Right forelimb (tissue), 1 donor: ENCODE data around the gene CREBBP.

Experiments used
- DNase-seq: peaks from one replicate; pipeline ENCODE4 v3.0.0-alpha.2; 2018

CREBBP gene

GRCh38 chr16:3854750-3855541, 25.6 kb downstream of the CREBBP start:
- no peak for DNase-seq

GRCh38 chr16:3850544-3850899, 30.0 kb downstream of the CREBBP start:
- DNase-seq, result no peak

- DNase-seq, result no peak
Measured at GRCh38 chr16:3849751-3850543, 30.6 kb downstream of the CREBBP start.

GRCh38 chr16:3846595-3847091, 33.9 kb downstream of the CREBBP start:
- no peak for DNase-seq

- no peak for DNase-seq
Measured at GRCh38 chr16:3846087-3846486, 34.4 kb downstream of the CREBBP start.

GRCh38 chr16:3842994-3843393, 37.5 kb downstream of the CREBBP start:
- DNase-seq, result no peak

GRCh38 chr16:3841729-3842508, 38.6 kb downstream of the CREBBP start:
- DNase-seq, result no peak

- DNase-seq, result no peak
Measured at GRCh38 chr16:3839402-3840184, 40.9 kb downstream of the CREBBP start.

GRCh38 chr16:3838600-3839401, 41.7 kb downstream of the CREBBP start:
- DNase-seq, result no peak

- DNase-seq, result no peak
Measured at GRCh38 chr16:3837851-3838586, 42.5 kb downstream of the CREBBP start.

GRCh38 chr16:3836641-3837040, 43.9 kb downstream of the CREBBP start:
- no peak for DNase-seq

- no peak for DNase-seq
Measured at GRCh38 chr16:3835089-3835602, 45.4 kb downstream of the CREBBP start.

- DNase-seq, result no peak
Measured at GRCh38 chr16:3832668-3833067, 47.8 kb downstream of the CREBBP start.

- DNase-seq, result no peak
Measured at GRCh38 chr16:3830625-3831254, 49.8 kb downstream of the CREBBP start.

- DNase-seq, result no peak
Measured at GRCh38 chr16:3829631-3830536, 50.6 kb downstream of the CREBBP start.

- DNase-seq, result no peak
Measured at GRCh38 chr16:3825940-3826339, 54.6 kb downstream of the CREBBP start.

GRCh38 chr16:3825103-3825502, 55.4 kb downstream of the CREBBP start:
- DNase-seq, result no peak

- no peak for DNase-seq
Measured at GRCh38 chr16:3824121-3824795, 56.3 kb downstream of the CREBBP start.
